H1 (cell line): ENCODE data around the gene APP. TPM values are rescaled to one million over a fixed set of nuclear protein-coding genes. Genes with fewer than 3 reads are reported as not detected.

Experiments
- CTCF ChIA-PET: fragments of 300-600 bp; sonication (Branson Sonifier 250); formaldehyde crosslinking; loops from one replicate; lab custom pipeline; 2021; ENCODE audit not compliant: partially characterized antibody; lab: Charles Lee
- POLR2A ChIA-PET: fragments of 300-600 bp; sonication (Branson Sonifier 250); formaldehyde crosslinking; loops from one replicate; lab custom pipeline; 2021; ENCODE audit warnings: inconsistent platforms; ENCODE audit not compliant: partially characterized antibody; lab: Charles Lee
- DNase-seq, 2 experiments: peaks; one replicate each; pipeline versions ENCODE4 v3.0.0 to v3.0.0-alpha.2; 2010 to 2022; ENCODE audit warnings: low spot score in 2 of 2, low read depth in 1 of 2, mixed read lengths in 1 of 2
- FAIRE-seq: peaks from 2 replicates; lab custom pipeline; 2011; peaks lifted over from hg19 to GRCh38; lab: Jason Lieb, UNC
- H2AFZ ChIP-seq: 2 replicates; pipeline ENCODE4 v1.8.1; 2012; ENCODE audit warnings: low read length, inconsistent platforms
- H2AK5ac ChIP-seq: 2 replicates; pipeline ENCODE4 v1.6.1; 2013; ENCODE audit warnings: low read depth, low read length
- H2BK120ac ChIP-seq: replicated peaks from 2 replicates; pipeline ENCODE3; 2013; ENCODE audit warnings: low read depth, low read length, inconsistent platforms
- H2BK12ac ChIP-seq: 2 replicates; pipeline ENCODE4 v1.6.1; 2013; ENCODE audit warnings: low read depth, low read length
- H2BK15ac ChIP-seq: 2 replicates; pipeline ENCODE4 v1.6.1; 2013; ENCODE audit warnings: low read length
- H2BK20ac ChIP-seq: 2 replicates; pipeline ENCODE4 v1.6.1; 2013; ENCODE audit warnings: low read length
- H2BK5ac ChIP-seq: 2 replicates; pipeline ENCODE4 v1.6.1; 2013; ENCODE audit warnings: low read depth, low read length
- H3K14ac ChIP-seq: 2 replicates; pipeline ENCODE4 v1.6.1; 2013; ENCODE audit warnings: inconsistent platforms; ENCODE audit not compliant: insufficient read length
- H3K18ac ChIP-seq: 2 replicates; pipeline ENCODE4 v1.6.1; 2013; ENCODE audit warnings: low read length; ENCODE audit errors: extremely low read depth
- H3K23ac ChIP-seq: 2 replicates; pipeline ENCODE4 v1.6.1; 2013; ENCODE audit warnings: inconsistent platforms; ENCODE audit not compliant: insufficient read length
- H3K23me2 ChIP-seq: 2 replicates; pipeline ENCODE4 v1.6.1; 2013; ENCODE audit warnings: low read depth, low read length
- H3K27ac ChIP-seq: 2 replicates; pipeline ENCODE4 v1.6.1; 2011; ENCODE audit warnings: low read depth, low read length, inconsistent platforms
- H3K27me3 ChIP-seq, 4 experiments: replicated peaks in 1 of 4; 1 replicate in 1 of 4; 2 replicates in 3 of 4; pipeline versions ENCODE4 v1.6.1 to v1.8.1; 2011 to 2013; ENCODE audit warnings: low read length in 3 of 4, mild to moderate bottlenecking in 3 of 4, inconsistent platforms in 2 of 4, mixed read lengths in 2 of 4, moderate library complexity in 1 of 4; ENCODE audit not compliant: control insufficient read depth in 3 of 4, insufficient read depth in 3 of 4; ENCODE audit errors: extremely low read depth in 1 of 4
- H3K36me3 ChIP-seq, 4 experiments: 2 replicates each; pipeline versions ENCODE4 v1.6.1 to v1.8.1; 2011 to 2013; ENCODE audit warnings: mild to moderate bottlenecking in 4 of 4, low read length in 3 of 4, moderate library complexity in 2 of 4, control low read depth in 1 of 4, inconsistent platforms in 1 of 4; ENCODE audit not compliant: insufficient read depth in 4 of 4, control insufficient read depth in 2 of 4
- H3K4ac ChIP-seq: replicated peaks from 2 replicates; pipeline ENCODE3; 2013; ENCODE audit warnings: low read length, low read depth, mixed read lengths, inconsistent platforms; ENCODE audit not compliant: insufficient read length
- H3K4me1 ChIP-seq, 4 experiments: replicated peaks in 1 of 4; 1 replicate in 1 of 4; 2 replicates in 3 of 4; pipeline versions ENCODE4 v1.6.1 to v1.8.1; 2011 to 2013; ENCODE audit warnings: low read length in 3 of 4, inconsistent platforms in 2 of 4, mixed read lengths in 1 of 4; ENCODE audit not compliant: insufficient read depth in 4 of 4, control insufficient read depth in 3 of 4
- H3K4me2 ChIP-seq, 2 experiments: 2 replicates each; pipeline versions ENCODE4 v1.6.1 to v1.8.1; 2011 to 2013; ENCODE audit warnings: low read depth in 2 of 2, low read length in 2 of 2, control low read depth in 1 of 2, inconsistent platforms in 1 of 2, mild to moderate bottlenecking in 1 of 2; ENCODE audit not compliant: insufficient read depth in 1 of 2
- H3K4me3 ChIP-seq, 4 experiments: fragments of 200-600, 300-600 bp in 1 of 4; sonication (generic), shearing (Covaris generic), sonication (Bioruptor Twin) in 1 of 4; 2 replicates each; pipeline versions ENCODE4 v1.5.1 to v1.8.1; 2011 to 2016; ENCODE audit warnings: low read length in 4 of 4, low read depth in 3 of 4, control low read depth in 2 of 4, inconsistent platforms in 2 of 4, mild to moderate bottlenecking in 2 of 4, mixed read lengths in 1 of 4, moderate library complexity in 1 of 4; ENCODE audit not compliant: insufficient read depth in 2 of 4; ENCODE audit errors: extremely low read depth in 1 of 4
- H3K56ac ChIP-seq: replicated peaks from 2 replicates; pipeline ENCODE3; 2013; ENCODE audit warnings: low read depth, mild to moderate bottlenecking, mixed read lengths, low read length, inconsistent platforms; ENCODE audit not compliant: insufficient read length
- H3K79me1 ChIP-seq: 2 replicates; pipeline ENCODE4 v1.6.1; 2013; ENCODE audit warnings: low read depth, low read length, control low read depth
- H3K79me2 ChIP-seq, 2 experiments: 2 replicates each; pipeline versions ENCODE4 v1.6.1 to v1.8.1; 2012 to 2013; ENCODE audit warnings: low read length in 2 of 2, mild to moderate bottlenecking in 2 of 2, inconsistent platforms in 1 of 2; ENCODE audit not compliant: insufficient read depth in 2 of 2, control insufficient read depth in 1 of 2
- H3K9ac ChIP-seq, 4 experiments: replicated peaks in 1 of 4; 1 replicate in 1 of 4; 2 replicates in 3 of 4; pipeline versions ENCODE4 v1.6.1 to v1.8.1; 2011 to 2013; ENCODE audit warnings: low read depth in 3 of 4, low read length in 3 of 4, control low read depth in 2 of 4, mild to moderate bottlenecking in 2 of 4, moderate library complexity in 2 of 4, inconsistent platforms in 1 of 4; ENCODE audit errors: extremely low read depth in 1 of 4
- H3K9me3 ChIP-seq, 2 experiments: 2 replicates each; pipeline versions ENCODE4 v1.6.1 to v1.8.1; 2012 to 2013; ENCODE audit warnings: mild to moderate bottlenecking in 2 of 2, moderate library complexity in 2 of 2, control low read depth in 1 of 2, inconsistent platforms in 1 of 2, low read depth in 1 of 2, low read length in 1 of 2, mixed read lengths in 1 of 2; ENCODE audit not compliant: insufficient read depth in 2 of 2
- H4K20me1 ChIP-seq, 2 experiments: replicated peaks in 1 of 2; 2 replicates each; pipeline versions ENCODE3 to v1.8.1; 2011 to 2013; ENCODE audit warnings: inconsistent platforms in 2 of 2, low read length in 2 of 2, mild to moderate bottlenecking in 1 of 2; ENCODE audit not compliant: insufficient read depth in 2 of 2, control insufficient read depth in 1 of 2
- H4K5ac ChIP-seq: 2 replicates; pipeline ENCODE4 v1.6.1; 2013; ENCODE audit warnings: low read length, low read depth, mixed read lengths, inconsistent platforms; ENCODE audit not compliant: insufficient read length
- H4K8ac ChIP-seq: 2 replicates; pipeline ENCODE4 v1.8.0; 2013; ENCODE audit warnings: mild to moderate bottlenecking, moderate library complexity, low read length, inconsistent platforms; ENCODE audit not compliant: insufficient read depth; ENCODE audit errors: extremely low read depth
- H4K91ac ChIP-seq: replicated peaks from 2 replicates; pipeline ENCODE3; 2013; ENCODE audit warnings: low read length, mixed read lengths, inconsistent platforms; ENCODE audit not compliant: insufficient read length
- CHD2 ChIP-seq: IDR thresholded peaks from 2 replicates; pipeline ENCODE4 v1.6.1; 2012; ENCODE audit warnings: low read length, improper control_type of control experiment
- CTBP2 ChIP-seq: IDR thresholded peaks from 2 replicates; pipeline ENCODE4 v1.7.0; 2011; ENCODE audit warnings: borderline replicate concordance, mild to moderate bottlenecking, moderate library complexity, mixed read lengths, low read length; ENCODE audit not compliant: insufficient read depth, insufficient read length
- EGR1 ChIP-seq: IDR thresholded peaks from 2 replicates; pipeline ENCODE4 v1.6.1; 2011; ENCODE audit warnings: low read depth, low read length, borderline replicate concordance
- GABPA ChIP-seq: IDR thresholded peaks from 2 replicates; pipeline ENCODE4 v1.6.1; 2011; ENCODE audit warnings: mild to moderate bottlenecking, low read length, moderate library complexity, borderline replicate concordance; ENCODE audit not compliant: insufficient read depth
- HDAC2 ChIP-seq, 2 experiments: fragments of 300-600 bp in 1 of 2; sonication (generic) in 1 of 2; IDR thresholded peaks; 2 replicates each; pipeline ENCODE4 v1.6.1; 2011 to 2012; ENCODE audit warnings: low read depth in 2 of 2, low read length in 2 of 2, mild to moderate bottlenecking in 2 of 2, moderate library complexity in 2 of 2, borderline replicate concordance in 1 of 2, inconsistent platforms in 1 of 2
- SIN3A ChIP-seq, 2 experiments: IDR thresholded peaks in 1 of 2; conservative IDR thresholded peaks in 1 of 2; 2 replicates each; pipeline ENCODE4 v1.6.1; 2011 to 2012; ENCODE audit warnings: low read length in 2 of 2, improper control_type of control experiment in 1 of 2, low read depth in 1 of 2, mild to moderate bottlenecking in 1 of 2
- SIRT6 ChIP-seq: IDR thresholded peaks from one replicate; pipeline ENCODE4 v1.7.1; 2012; ENCODE audit warnings: low read length, inconsistent platforms
- SP1 ChIP-seq: IDR thresholded peaks from 2 replicates; pipeline ENCODE4 v1.6.1; 2011; ENCODE audit warnings: low read depth, low read length
- TEAD4 ChIP-seq: IDR thresholded peaks from 2 replicates; pipeline ENCODE4 v1.6.1; 2012; ENCODE audit warnings: low read depth, low read length, inconsistent platforms, mixed read lengths
- YY1 ChIP-seq: IDR thresholded peaks from 2 replicates; pipeline ENCODE4 v1.6.1; 2011; ENCODE audit warnings: low read depth, mild to moderate bottlenecking, low read length
- WGBS, 2 experiments: shearing (Covaris generic) in 1 of 2; methylation state at CpG; one replicate each; pipeline versions ENCODE4 v1.1.6 to v1.1.7; 2013 to 2015; ENCODE audit warnings: low lambda C conversion rate in 2 of 2, mixed read lengths in 2 of 2, inconsistent platforms in 1 of 2, low coverage in 1 of 2, missing lambda C conversion rate in 1 of 2; ENCODE audit not compliant: insufficient replicate concordance in 2 of 2, insufficient coverage in 1 of 2, insufficient read length in 1 of 2; ENCODE audit errors: extremely low coverage in 1 of 2, missing lambda C conversion rate in 1 of 2; 5-methylcytosine and 5-hydroxymethylcytosine counted together
- polyA plus RNA-seq, 7 experiments: library from polyadenylated mRNA; depleted of rRNA in 3 of 7; stranded (reverse) in 5 of 7; unstranded in 2 of 7; fragments of >200 nt in 5 of 7; fragments of 200-250 nt in 2 of 7; gene quantifications; 1 replicate in 5 of 7; 2 replicates in 1 of 7; 4 replicates in 1 of 7; pipeline versions ENCODE4 v1.2.1 to v1.2.3, GENCODE V29; 2011 to 2013; ENCODE audit warnings: missing spikeins in 2 of 7, mixed read lengths in 2 of 7
- total RNA-seq: library from RNA; stranded (reverse); fragmentation: NEBNext Ultra II Directional; extraction: Animal tissue kit (Norgen Biotek cat#: 25700); gene quantifications from 2 replicates; pipeline ENCODE4 v1.2.1, GENCODE V29; 2021
- TF ChIP-seq, protein P1 (sequence below), 3 experiments: IDR thresholded peaks; 1 replicate in 2 of 3; 2 replicates in 1 of 3; pipeline versions ENCODE4 v1.5.1 to v1.6.1; 2011; ENCODE audit warnings: low read length in 3 of 3, mild to moderate bottlenecking in 3 of 3, inconsistent platforms in 2 of 3, low read depth in 1 of 3, moderate library complexity in 1 of 3; ENCODE audit not compliant: insufficient read depth in 1 of 3; ENCODE audit errors: control extremely low read depth in 1 of 3

Gene APP
- total and polyA plus RNA-seq, 2 of the 8 experiments (the other 6 are each of a cell fraction or from before 2014, with no cell fraction given) = 375 to 551 TPM

DNA sequence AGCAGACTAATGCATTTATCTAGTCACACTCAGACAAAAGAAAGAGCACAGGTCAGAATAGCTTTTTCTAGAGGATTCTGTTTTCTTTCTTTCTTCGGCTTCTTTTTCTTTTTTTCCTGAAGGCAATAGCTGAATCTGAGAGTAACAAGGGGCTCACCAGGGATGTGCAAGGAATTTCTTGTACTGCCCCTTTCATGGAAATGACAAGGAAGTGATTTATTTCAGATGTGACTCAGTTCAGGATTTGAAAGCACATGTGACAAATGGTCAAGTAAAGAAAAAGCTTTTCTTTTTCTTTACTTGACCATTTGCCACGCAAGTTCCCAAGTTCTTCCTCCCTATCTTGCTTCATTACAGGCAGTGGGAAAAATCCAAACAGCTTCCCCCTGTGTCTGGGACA lies 233.8 kb downstream of the APP start:
- no peak for FAIRE-seq
- TF ChIP-seq SIRT6 = no peak
- TF ChIP-seq EGR1 = no peak
- no peak for TF ChIP-seq CHD2
- TF ChIP-seq, protein P1, sequence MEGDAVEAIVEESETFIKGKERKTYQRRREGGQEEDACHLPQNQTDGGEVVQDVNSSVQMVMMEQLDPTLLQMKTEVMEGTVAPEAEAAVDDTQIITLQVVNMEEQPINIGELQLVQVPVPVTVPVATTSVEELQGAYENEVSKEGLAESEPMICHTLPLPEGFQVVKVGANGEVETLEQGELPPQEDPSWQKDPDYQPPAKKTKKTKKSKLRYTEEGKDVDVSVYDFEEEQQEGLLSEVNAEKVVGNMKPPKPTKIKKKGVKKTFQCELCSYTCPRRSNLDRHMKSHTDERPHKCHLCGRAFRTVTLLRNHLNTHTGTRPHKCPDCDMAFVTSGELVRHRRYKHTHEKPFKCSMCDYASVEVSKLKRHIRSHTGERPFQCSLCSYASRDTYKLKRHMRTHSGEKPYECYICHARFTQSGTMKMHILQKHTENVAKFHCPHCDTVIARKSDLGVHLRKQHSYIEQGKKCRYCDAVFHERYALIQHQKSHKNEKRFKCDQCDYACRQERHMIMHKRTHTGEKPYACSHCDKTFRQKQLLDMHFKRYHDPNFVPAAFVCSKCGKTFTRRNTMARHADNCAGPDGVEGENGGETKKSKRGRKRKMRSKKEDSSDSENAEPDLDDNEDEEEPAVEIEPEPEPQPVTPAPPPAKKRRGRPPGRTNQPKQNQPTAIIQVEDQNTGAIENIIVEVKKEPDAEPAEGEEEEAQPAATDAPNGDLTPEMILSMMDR (IDR thresholded peaks at IDR 0.05; ENCODE audit: control extremely low read depth in 1 of 3, insufficient read depth in 1 of 3, low read depth in 1 of 3, low read length in 3 of 3) = no peak
- TF ChIP-seq SP1 = no peak
- no peak for TF ChIP-seq HDAC2 (IDR thresholded peaks at IDR 0.05; ENCODE audit: borderline replicate concordance in 1 of 2, low read depth in 2 of 2, low read length in 2 of 2)
- TF ChIP-seq YY1 = no peak
- no peak for TF ChIP-seq SIN3A (conservative IDR thresholded peaks at IDR 0.05 in 1 of 2, IDR thresholded peaks at IDR 0.05 in 1 of 2; ENCODE audit: low read depth in 1 of 2, low read length in 2 of 2)
- no peak for TF ChIP-seq TEAD4
- no peak for TF ChIP-seq CTBP2
- TF ChIP-seq GABPA = no peak

More for the DNA sequence above, 233.8 kb downstream of the APP start:
- no peak overlapping the region for H4K5ac ChIP-seq
- no peak overlapping the region for H3K4me3 ChIP-seq
- no peak for DNase-seq
- POLR2A ChIA-PET = interaction anchor here (1.1 kb wide), 1 partner anchor 11 kb away, joined by 3 read pairs; no protein-coding TSS in a partner anchor
- no peak overlapping the region for H3K14ac ChIP-seq
- no peak overlapping the region for H2AFZ ChIP-seq
- H3K36me3 ChIP-seq = no peaks in the 10 kb centered on the region; a peak in 1 of 8 replicates
- H3K4me1 ChIP-seq = peaks cover 0 to 5% (median 1%) of the 10 kb centered on the region in 4 experiments; a peak in 2 of 7 replicates
- no peak overlapping the region for H2BK15ac ChIP-seq
- no peak overlapping the region for H2BK20ac ChIP-seq
- no peak overlapping the region for H3K18ac ChIP-seq
- H3K4ac ChIP-seq = no peak overlapping the region
- H4K8ac ChIP-seq = no peak overlapping the region
- H3K79me1 ChIP-seq = no peaks in the 10 kb centered on the region; the same call in 1 of the 2 replicates
- peaks cover 0 to 2% of the 10 kb centered on the region in 2 experiments for H4K20me1 ChIP-seq
- no peak overlapping the region for H2BK12ac ChIP-seq
- H3K9ac ChIP-seq = no peak overlapping the region
- no peak overlapping the region for H2AK5ac ChIP-seq
- no peak overlapping the region for H2BK120ac ChIP-seq
- H3K27ac ChIP-seq = no peak overlapping the region
- 76% methylated on average over 2 of the region's 2 CpGs; no CpG with 5 or more reads in 1 of the 2 experiments for WGBS, 2 experiments
- no peak overlapping the region for H3K56ac ChIP-seq
- no peak overlapping the region for H4K91ac ChIP-seq
- H3K4me2 ChIP-seq = no peak overlapping the region
- no peaks in the 10 kb centered on the region for H3K9me3 ChIP-seq
- no peak overlapping the region for H3K23ac ChIP-seq
- no peaks in the 10 kb centered on the region for H3K27me3 ChIP-seq
- H3K79me2 ChIP-seq = 0 out of 4 replicates have a peak, but pooled peaks cover 0 to 8% of the 10 kb centered on the region in 2 experiments
- CTCF ChIA-PET = no interaction called here
- H3K23me2 ChIP-seq = no peaks in the 10 kb centered on the region
- H2BK5ac ChIP-seq = no peak overlapping the region
